DOHH2 (cell line): Measurements from ENCODE around the gene KIF13A.

Experiments used
- H3F3A ChIP-seq: fragments of 200-600 bp; sonication (generic), shearing (Covaris generic); 2 replicates; pipeline ENCODE4 v1.6.0; 2016; ENCODE audit warnings: antibody characterized with exemption, mild to moderate bottlenecking; ENCODE audit not compliant: control insufficient read depth, insufficient read depth
- H3K27ac ChIP-seq: fragments of 200-600 bp; sonication (generic); 2 replicates; pipeline ENCODE4 v1.5.1; 2014; ENCODE audit warnings: low read depth, mild to moderate bottlenecking, low read length, moderate library complexity
- H3K27me3 ChIP-seq: fragments of 200-600 bp; sonication (generic); 2 replicates; pipeline ENCODE4 v1.6.1; 2014; ENCODE audit warnings: mild to moderate bottlenecking, low read length, mixed read lengths; ENCODE audit not compliant: control insufficient read depth
- H3K36me3 ChIP-seq: fragments of 200-600 bp; sonication (generic); 2 replicates; pipeline ENCODE4 v1.6.1; 2014; ENCODE audit warnings: mild to moderate bottlenecking, low read length, moderate library complexity, mixed read lengths; ENCODE audit not compliant: control insufficient read depth
- H3K4me1 ChIP-seq: fragments of 200-600 bp; sonication (generic); 2 replicates; pipeline ENCODE4 v1.6.1; 2014; ENCODE audit warnings: mild to moderate bottlenecking, low read length, mixed read lengths; ENCODE audit not compliant: control insufficient read depth
- H3K4me2 ChIP-seq: fragments of 200-600 bp; sonication (generic); 2 replicates; pipeline ENCODE4 v1.6.0; 2014; ENCODE audit warnings: mild to moderate bottlenecking, low read length, moderate library complexity
- H3K4me3 ChIP-seq: fragments of 200-600 bp; sonication (generic); 2 replicates; pipeline ENCODE4 v1.5.1; 2014; ENCODE audit warnings: mild to moderate bottlenecking, low read length, mixed read lengths
- H3K79me2 ChIP-seq: fragments of 200-600 bp; sonication (generic); 2 replicates; pipeline ENCODE4 v1.6.1; 2014; ENCODE audit warnings: mild to moderate bottlenecking, low read length, mixed read lengths; ENCODE audit not compliant: control insufficient read depth
- H3K9me2 ChIP-seq: fragments of 200-600 bp; sonication (generic); replicated peaks from 2 replicates; pipeline ENCODE4 v1.6.1; 2014; ENCODE audit warnings: mild to moderate bottlenecking, low read length, mixed read lengths; ENCODE audit not compliant: control insufficient read depth
- H3K9me3 ChIP-seq: fragments of 200-600 bp; sonication (generic); 2 replicates; pipeline ENCODE4 v1.6.1; 2014; ENCODE audit warnings: antibody characterized with exemption, low read length, mixed read lengths; ENCODE audit not compliant: control insufficient read depth, insufficient read depth
- H4K20me1 ChIP-seq: fragments of 200-600 bp; sonication (generic); 2 replicates; pipeline ENCODE4 v1.6.0; 2014; ENCODE audit warnings: low read depth, mild to moderate bottlenecking, antibody characterized with exemption, low read length, moderate library complexity; ENCODE audit not compliant: control insufficient read depth, insufficient read depth
- EZH2phosphoT487 ChIP-seq: fragments of 200-600 bp; sonication (generic); IDR thresholded peaks from 2 replicates; pipeline ENCODE4 v1.6.1; 2017; ENCODE audit warnings: borderline replicate concordance, mild to moderate bottlenecking, antibody characterized with exemption, low read length, moderate library complexity, mixed read lengths
- TF ChIP-seq, protein P1 (sequence below): fragments of 200-600 bp; sonication (generic); IDR thresholded peaks from one replicate; pipeline ENCODE4 v1.5.1; 2014; ENCODE audit warnings: antibody characterized with exemption, mild to moderate bottlenecking, low read depth, low read length; ENCODE audit not compliant: poor library complexity, severe bottlenecking

Gene KIF13A

DNA sequence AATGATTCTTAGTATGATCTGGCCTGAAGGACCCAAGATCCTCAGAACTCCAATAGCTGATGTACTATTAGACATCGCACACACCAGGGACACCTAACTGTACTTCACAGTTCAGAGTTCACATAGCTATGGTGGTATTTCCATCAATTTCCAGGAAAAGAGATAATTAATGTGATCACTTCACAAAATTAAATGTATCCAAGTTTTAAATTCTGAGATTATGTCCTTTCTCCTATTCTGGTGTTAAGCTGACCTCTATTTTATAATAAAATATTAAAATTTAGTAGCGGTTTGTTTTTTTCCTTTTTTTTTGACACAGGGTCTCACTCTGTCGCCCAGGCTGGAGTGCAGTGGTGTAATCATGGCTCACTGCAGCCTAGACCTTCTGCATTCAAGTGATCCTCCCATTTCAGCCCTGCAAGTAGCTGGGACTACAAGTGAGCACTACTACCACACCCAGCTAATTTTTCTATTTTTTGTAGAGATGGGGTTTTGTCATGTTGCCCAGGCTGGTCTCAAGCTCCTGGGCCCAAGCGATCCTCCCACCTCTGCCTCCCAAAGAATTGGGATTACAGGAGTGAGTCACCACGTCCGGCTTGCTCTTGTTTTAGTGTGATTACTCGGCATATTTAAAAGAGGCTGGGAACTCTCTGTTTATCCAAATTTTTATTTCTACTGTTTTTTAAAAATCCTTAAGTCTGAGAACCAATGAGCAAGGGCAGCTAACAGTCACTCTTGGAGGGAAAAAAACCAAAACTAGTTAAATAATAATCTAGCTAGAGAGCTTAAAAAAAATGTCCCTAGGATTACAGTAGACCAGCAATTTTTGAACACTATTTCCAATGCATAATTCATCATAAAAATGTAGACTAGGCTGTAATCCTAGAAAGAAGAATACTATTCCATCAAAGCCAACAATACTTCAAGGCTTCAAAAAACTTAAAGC is 16.0 kb downstream of the KIF13A start:
- no peak overlapping the region for H3K4me3 ChIP-seq
- no peaks in the 10 kb centered on the region for H3K9me3 ChIP-seq
- no peaks in the 10 kb centered on the region for H3F3A ChIP-seq
- TF ChIP-seq, protein P1, sequence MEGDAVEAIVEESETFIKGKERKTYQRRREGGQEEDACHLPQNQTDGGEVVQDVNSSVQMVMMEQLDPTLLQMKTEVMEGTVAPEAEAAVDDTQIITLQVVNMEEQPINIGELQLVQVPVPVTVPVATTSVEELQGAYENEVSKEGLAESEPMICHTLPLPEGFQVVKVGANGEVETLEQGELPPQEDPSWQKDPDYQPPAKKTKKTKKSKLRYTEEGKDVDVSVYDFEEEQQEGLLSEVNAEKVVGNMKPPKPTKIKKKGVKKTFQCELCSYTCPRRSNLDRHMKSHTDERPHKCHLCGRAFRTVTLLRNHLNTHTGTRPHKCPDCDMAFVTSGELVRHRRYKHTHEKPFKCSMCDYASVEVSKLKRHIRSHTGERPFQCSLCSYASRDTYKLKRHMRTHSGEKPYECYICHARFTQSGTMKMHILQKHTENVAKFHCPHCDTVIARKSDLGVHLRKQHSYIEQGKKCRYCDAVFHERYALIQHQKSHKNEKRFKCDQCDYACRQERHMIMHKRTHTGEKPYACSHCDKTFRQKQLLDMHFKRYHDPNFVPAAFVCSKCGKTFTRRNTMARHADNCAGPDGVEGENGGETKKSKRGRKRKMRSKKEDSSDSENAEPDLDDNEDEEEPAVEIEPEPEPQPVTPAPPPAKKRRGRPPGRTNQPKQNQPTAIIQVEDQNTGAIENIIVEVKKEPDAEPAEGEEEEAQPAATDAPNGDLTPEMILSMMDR: no peak
- TF ChIP-seq EZH2phosphoT487: no peak
- H3K9me2 ChIP-seq: no peaks in the 10 kb centered on the region
- no peak overlapping the region for H3K27ac ChIP-seq
- H3K79me2 ChIP-seq: no peaks in the 10 kb centered on the region
- H3K4me2 ChIP-seq: no peak overlapping the region
- H3K36me3 ChIP-seq: no peaks in the 10 kb centered on the region
- no peaks in the 10 kb centered on the region for H3K27me3 ChIP-seq
- H3K4me1 ChIP-seq: no peaks in the 10 kb centered on the region
- H4K20me1 ChIP-seq: no peaks in the 10 kb centered on the region

DNA sequence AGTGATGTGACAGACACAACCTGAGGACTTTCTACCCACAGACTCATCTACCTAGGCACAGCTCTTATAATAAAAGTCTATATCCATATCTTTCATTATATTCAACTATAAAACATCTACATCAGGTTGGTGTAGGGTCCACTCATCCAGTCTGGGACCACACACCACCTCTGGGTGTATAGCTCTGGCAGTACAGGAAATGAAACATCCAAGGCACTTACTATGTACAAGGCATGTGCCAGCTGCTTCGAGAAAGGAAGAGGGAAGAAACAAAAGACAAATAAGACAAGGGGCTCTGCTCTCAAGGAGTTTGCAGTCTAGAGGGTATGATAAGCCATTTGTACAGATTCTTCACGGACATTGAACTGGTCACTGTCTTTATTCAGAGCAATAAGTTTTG is 18.6 kb downstream of the KIF13A start:
- Histone ChIP-seq H3K9me3 (no peaks in the 10 kb centered on the region), H3K9me2 (no peaks in the 10 kb centered on the region), H4K20me1 (no peaks in the 10 kb centered on the region), H3F3A (no peaks in the 10 kb centered on the region), H3K36me3 (no peaks in the 10 kb centered on the region), H3K4me2 (no peak overlapping the region), H3K4me1 (no peaks in the 10 kb centered on the region), H3K4me3 (no peak overlapping the region), H3K27ac (no peak overlapping the region), H3K79me2 (no peaks in the 10 kb centered on the region), H3K27me3 (no peaks in the 10 kb centered on the region)
- TF ChIP-seq, protein P1: no peak
- no peak for TF ChIP-seq EZH2phosphoT487

- Histone ChIP-seq H3K9me3 (no peaks in the 10 kb centered on the region), H3K79me2 (no peaks in the 10 kb centered on the region), H3K4me3 (no peak overlapping the region), H3K36me3 (no peaks in the 10 kb centered on the region), H3K4me1 (no peaks in the 10 kb centered on the region), H3K4me2 (no peak overlapping the region), H4K20me1 (no peaks in the 10 kb centered on the region), H3K27me3 (no peaks in the 10 kb centered on the region), H3K9me2 (no peaks in the 10 kb centered on the region), H3K27ac (no peak overlapping the region), H3F3A (no peaks in the 10 kb centered on the region)
- TF ChIP-seq EZH2phosphoT487: no peak
- TF ChIP-seq, protein P1: no peak
Observed at GRCh38 chr6:17967668-17968518, 19.5 kb downstream of the KIF13A start.
